ENCODE data around the gene MUSTN1.

MUSTN1 gene

DNA sequence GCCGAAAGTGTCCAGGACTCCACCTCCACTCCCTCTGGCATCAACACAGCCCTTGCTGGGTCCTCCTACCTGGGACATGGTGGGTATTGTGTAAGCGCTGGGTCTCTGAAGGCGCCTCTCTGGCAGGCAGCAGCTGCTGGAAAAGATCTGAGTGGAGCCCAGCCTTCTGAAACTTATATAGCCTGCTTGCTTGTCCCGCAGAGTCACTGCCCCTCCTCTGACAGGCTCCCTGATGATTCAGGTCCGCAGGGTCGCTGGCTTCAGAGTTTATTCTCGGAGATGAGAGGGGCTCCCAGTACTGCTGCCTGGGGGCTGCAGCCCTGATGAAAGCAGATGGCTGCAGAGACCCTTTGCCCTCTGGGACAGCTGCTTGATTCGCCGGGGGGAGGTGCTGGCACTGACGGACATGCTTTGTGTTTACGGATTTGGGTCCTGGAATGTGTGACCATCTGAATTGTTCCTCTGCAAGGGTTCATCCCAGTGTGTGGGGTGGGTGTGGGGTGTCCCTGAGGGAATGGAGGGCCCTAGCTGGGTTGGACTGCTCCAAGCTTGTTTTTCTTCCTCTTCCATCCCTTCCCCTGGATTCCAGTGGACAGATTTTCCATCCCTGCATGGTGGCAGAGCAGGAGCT lies at the start of gene MUSTN1:
MUSTN1 (minus strand) TSS at position 149 of the 631 bp plus-strand sequence; CDS start at position 78, 71 bp downstream.
- DNase-seq (ENCODE audit: low spot score) = peak; percentile 41

DNA sequence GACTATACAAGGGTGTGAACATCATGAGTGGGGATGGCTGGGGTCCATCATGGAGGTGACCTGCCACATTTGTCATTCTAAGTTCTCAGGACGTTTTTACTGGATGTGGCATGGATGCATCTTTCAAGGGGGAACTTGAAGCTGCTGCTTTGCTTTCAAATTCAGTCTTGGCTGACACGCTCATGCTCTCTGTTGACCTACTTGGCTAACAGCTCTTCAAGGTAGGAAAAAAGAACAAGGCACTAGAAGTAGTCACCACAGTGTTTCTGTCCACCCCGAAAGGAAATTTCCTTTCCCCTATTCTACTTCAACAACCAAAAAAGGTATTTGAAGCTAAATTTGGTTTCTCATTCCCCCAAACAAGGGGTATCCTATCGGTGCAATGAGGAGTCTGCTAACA lies 47.6 kb upstream of the MUSTN1 start:
- DNase-seq (ENCODE audit: low spot score) = no peak

DNA sequence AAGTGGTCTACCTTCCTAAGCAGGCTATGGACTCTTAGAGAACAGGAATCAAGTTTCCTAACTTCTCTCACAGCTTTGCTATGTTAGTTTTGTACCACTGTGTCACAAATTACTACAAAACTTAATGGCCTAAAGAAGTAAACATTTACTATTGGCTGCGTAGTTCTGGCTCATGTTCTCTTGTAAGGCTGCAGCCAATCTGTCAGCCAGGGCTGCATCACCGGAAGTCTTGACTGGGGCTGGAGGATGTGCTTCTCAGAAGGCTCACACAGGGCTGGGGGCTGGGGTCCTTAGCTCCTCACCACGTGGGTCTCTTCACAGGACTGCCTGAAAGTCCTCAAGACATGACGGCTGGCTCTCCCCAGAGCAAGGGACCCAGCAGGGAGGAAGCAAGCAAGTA lies 47.1 kb upstream of the MUSTN1 start:
- no peak for DNase-seq (ENCODE audit: low spot score)

DNA sequence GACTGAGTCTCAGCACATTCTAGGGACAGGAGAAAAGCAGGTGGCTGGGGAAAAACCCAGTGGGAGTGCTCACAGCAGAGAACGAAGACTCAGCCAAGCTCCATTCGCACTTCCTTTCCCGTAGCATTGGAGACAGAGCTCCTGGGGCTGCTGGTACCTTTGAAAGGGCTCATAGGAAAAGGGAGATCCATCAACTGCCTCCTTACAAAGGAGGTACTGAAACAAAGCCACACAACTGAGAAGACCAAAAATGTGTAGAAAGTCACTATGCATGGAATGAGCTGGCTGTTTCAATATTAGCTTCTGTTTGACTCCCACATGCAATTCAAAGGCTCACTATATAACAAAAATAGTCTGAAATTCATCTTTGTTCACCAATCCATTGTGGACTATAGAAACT lies 45.7 kb upstream of the MUSTN1 start:
- DNase-seq (ENCODE audit: low spot score) = no peak

DNA sequence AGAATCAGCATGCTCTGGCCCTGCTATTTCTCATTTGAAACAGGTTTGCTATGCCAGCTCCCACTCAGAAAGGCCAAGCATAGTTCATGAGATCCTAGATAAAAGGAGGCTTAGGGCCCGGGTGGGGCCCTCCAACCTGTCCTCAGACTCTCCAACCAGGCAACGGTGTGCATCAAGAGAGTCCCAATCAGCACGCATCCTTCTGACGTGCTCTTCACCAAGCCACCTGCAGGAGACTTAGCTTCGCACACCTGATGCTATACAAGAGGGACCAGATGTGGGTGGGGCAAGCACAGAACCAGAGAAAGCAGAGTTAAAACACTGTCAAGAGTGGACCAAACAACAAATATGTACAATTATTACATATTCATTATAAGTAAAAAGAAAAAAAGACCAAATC lies 45.2 kb upstream of the MUSTN1 start:
- DNase-seq (ENCODE audit: low spot score) = no peak

DNA sequence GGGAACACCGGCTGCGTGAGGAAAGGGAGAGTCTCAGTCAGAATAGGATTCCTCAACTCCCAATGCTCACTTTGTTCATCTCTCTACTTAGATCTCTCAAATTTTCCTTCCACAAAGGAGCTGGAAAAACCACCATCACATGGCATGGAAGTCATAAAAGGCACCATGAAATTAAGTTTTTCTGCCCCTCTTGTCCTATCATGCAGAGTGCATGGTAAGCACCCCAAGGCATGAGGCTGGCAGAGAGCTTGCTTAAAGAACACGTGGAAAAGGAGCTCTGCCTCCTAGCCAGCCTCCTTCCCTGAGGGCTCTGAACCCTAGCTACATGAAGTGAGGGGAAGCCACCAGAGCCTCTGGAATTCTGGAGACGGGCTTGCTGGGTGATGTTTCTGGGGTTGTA lies 44.8 kb upstream of the MUSTN1 start:
- DNase-seq (ENCODE audit: low spot score) = no peak

DNA sequence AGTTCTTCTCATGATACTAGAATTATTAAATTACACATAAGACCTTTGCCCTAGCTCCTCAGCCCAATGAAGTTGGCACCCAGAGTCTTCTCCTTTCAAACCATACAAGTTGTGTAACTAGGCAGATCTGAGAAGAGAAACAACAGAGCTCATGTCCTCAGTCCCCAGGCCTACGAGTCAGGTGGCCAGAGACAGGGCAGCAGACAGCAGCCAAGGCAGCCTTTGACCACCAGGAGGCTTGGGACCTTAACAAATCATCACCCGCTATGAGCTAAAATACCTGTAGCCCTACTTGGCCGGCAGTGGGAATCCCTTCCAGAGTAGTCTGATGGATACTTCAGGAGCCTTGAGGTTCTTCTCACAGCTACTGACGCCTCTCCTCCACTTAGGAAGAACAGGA lies 44.3 kb upstream of the MUSTN1 start:
- DNase-seq (ENCODE audit: low spot score) = no peak

DNA sequence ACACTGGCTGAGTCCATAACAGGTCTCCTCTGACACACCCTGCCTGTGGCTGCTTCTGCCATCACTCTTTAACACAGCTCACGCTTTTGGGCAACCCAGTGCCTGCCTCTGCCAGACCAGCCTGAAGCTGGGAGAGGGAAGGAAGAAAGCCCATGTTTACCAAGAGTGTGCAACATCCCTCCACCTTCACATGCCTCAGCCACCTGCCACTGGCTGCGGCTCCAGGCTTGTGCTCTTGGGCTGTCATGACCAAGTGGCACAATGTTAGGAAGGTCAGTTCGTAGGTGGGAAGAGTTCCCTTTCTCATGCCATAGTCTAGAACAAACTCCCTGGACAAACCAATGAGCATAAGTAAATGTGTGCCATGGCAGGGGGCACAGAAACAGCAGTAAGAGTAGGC lies 42.3 kb upstream of the MUSTN1 start:
- no peak for DNase-seq (ENCODE audit: low spot score)

DNA sequence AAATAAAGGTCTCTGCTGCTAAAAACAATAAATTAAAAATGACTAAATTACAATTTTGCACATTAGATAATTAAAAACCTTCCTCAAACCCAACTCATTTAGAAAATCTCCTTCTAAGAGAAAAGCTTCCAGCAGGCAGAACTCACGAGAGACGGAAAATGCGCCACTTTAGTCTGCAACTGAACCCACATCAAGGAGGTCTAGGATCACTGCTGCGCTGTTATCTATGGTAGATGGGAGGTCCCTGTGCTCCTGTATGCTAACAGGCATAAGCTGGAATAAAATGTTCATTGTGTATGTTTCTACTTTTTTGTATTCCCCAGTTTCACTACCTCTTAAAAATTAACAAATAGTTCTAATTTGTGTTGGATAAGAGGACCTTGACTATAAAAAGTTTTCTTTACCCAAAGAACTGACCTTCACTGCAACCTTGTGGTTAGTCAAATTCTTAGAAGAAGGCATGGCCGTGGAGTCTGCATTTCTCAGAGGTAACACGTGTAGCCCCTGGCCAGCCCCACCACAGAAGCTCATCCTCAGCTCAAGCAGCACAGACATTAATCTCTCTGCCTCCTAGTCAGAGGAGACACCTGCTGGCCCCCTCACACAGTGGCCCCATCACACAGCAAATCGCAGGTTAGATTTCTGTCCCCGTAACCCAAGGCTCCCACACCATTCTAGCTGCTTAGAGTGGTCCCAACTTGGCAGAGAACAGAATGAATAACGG lies 40.2 kb upstream of the MUSTN1 start:
- DNase-seq (ENCODE audit: low spot score) = no peak

DNA sequence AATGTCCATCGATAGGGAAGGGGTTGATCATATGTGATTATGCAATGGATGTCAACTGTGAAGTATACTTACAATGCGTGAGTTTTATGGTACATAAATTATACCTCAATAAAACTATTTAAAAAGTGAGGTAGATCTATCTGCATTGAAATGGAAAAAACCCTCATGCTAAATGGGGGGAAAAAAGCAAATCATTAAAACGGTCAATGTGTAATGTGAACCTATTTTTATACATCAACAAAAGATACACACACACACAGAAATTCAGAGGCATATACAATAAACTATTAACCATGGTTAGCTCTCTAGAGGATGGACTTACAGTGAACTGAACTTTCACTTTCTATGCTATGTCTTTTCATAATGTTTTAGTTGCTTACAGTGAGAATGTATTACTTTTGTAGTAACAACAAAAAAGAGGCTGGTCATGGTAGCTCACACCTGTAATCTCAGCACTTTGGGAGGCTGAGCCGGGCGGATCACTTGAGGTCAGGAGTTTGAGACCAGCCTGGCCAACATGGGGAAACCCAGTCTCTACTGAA lies 39.4 kb upstream of the MUSTN1 start:
- no peak for DNase-seq (ENCODE audit: low spot score)

DNA sequence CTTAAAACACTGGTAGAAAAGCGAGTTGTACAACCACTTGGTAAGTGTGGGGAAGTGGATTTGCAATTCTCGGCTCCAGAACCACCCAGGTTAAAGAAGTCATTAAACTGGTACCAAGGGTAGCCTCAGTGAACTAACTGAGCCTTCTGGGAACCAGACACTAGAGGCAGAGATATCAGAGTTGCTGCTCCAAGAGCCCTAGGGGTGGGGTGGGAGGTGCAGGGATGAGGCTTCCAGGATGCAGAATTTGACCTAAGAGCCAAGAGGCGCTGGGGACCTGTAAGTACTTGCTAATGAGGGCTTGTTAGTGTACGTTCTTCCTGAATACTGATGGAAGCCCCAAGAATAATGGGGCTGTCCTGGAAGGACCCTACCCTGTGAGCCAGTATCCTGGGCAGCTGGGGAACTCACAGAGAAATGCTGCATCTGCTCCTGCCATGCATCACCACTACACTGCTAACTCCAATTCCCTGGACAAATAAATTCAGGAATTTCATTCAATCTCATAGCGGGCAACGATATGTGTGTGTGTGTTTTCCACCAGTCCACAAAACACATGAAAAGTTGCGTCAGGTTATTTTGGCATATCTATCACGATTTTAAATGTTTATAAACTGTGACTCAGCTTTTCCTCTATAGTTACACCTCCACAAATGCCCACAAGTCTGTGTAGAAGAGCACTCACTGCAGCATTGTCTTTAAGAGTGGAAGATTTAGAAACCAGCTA lies 38.8 kb upstream of the MUSTN1 start:
- DNase-seq (ENCODE audit: low spot score) = peak; percentile 50

DNA sequence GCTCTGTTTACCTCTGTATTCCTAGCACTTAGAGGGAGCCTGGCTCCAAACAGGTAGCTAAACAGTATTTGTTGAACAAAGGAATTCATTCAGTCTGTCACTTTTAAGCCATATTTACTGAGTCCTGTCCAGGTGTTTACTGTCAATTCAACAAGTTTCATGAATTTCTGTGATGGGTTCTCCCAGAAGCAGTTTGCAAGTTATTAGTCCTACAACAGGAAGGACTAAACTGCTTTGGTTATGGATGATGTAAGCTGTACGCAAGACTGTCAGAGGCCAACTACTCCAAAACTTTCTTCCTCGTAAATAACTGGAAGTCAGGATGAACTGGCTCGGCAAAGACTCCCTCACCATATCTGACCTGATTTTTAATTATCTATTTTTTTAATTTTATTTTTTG lies 37.4 kb upstream of the MUSTN1 start:
- DNase-seq (ENCODE audit: low spot score) = no peak

DNA sequence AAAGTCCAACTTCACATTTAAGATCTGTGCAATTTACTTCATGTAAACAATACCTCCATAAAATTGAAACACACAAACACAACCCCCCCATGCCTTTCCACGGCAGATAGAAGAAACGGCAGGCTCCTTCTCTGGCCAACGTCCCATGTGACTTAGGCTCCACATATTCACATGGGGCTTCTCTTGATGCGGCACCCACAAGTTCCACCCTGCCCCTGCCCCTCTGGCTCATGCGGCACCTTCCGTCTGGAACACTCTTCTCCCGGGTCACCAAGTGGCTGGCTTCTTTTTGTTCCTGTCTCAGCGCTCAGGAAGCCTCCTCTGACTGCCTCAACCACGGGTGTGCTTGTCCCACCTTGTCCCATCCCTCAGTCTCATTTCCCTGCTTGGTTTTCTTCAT lies 36.9 kb upstream of the MUSTN1 start:
- DNase-seq (ENCODE audit: low spot score) = no peak

DNA sequence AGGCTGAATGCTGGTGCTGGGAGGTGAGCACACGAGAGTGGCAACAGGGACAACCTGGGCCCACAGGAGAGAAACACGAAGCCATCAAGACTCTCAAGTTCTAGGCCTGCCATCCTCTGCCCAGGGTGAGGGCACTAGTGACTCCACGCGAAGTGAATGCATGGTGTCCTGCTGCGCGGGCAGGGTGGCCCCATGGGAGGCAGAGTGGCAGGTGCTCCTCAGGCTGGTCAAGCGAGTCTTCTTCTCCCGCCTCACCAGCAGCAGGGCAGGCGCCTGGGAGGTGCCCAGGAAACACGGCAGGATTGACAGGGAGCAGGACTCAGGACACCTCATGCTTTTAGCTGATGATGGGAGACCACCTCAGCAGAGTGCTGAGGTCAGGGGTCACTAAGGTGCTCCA lies 35.7 kb upstream of the MUSTN1 start:
- DNase-seq (ENCODE audit: low spot score) = no peak

DNA sequence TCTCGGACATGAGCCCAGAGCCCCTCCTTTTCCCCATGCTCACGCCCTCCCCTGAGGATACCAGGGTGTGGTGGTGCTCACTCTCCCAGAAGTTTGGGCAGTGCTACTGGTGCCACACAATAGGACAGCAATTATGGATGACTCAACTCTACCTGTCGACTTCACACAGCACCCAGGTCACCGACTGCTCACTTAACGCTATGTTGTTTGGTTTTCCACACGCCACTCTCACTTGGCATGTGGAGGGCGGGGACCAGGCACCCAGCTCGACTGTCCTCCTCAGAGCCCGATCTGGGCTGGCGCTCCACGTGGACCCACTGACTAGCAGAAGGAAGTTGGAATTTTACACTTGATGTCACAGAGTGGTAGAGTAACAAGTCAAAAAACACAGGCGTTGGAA lies 31.6 kb upstream of the MUSTN1 start:
- no peak for DNase-seq (ENCODE audit: low spot score)

DNA sequence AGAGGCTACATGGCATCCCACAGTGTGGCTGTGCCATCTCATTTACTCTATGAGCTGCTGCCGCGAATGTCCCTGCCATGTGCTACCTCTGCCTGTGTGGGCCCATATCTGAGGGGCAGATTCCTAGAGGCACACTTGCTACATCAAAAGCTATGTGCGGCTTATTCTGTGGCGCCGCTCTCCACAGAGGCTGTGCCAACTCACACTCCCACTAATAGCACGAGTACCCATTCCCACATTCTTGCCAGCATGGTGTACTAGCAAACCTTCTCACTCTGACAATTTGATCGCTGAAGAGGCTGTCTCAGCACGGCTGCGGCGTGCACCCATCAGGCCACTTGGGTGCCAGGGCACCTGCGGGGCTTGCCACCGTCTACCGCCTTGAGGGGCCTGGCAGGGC lies 31.2 kb upstream of the MUSTN1 start:
- DNase-seq (ENCODE audit: low spot score) = no peak

DNA sequence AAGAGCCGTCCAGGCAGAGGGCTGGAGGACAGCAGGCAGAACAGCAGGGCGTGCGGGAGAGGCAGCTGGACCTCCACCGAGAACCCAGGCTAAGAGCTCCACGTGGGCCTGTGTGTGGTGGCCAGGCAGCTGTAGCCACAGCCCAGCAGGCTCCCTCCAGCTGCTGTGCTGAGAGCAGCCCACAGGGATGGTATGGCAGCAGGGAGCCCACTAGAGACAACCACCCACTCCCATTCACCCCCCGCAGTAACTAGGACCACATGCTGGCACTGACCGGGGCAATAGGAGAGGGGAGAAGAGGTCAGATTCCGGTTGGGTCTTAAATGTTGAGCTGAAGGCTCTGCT lies 25.6 kb upstream of the MUSTN1 start:
- DNase-seq (ENCODE audit: low spot score) = no peak

DNA sequence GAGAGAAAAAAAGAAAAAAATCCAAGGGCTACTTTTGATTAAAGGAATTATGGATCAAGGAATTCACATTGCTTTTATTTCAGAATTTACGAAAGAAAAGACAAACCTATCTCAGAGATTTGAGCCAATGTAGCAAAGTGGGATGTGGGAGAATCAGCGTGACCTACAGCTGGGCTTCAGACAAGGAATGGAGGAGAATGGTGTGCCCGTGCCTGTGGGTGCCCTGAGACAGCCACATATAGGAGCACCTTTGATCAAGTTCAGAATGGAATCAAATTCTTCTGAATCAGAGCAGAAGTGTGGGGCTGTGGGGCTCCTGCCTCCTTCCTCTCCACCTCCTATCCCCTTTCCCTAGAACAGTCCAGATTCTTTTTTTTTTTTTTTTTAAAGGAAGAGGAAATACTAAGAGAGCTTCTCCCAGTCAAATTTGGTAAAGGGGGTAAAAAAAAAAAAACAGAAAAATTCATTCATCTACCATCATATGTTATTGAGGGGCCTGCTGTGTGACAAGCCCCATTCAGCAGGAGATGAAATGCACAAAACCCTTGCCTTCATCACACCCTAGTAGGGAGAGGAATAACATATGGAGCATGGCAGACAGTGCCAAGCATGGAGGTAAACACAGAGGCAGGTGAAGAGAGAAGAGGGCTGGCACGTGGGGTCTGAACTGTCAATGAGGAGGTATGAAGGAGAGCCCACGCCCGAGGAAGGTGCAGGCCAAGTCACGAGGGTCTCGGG lies 25.0 kb upstream of the MUSTN1 start:
- DNase-seq (ENCODE audit: low spot score) = no peak

DNA sequence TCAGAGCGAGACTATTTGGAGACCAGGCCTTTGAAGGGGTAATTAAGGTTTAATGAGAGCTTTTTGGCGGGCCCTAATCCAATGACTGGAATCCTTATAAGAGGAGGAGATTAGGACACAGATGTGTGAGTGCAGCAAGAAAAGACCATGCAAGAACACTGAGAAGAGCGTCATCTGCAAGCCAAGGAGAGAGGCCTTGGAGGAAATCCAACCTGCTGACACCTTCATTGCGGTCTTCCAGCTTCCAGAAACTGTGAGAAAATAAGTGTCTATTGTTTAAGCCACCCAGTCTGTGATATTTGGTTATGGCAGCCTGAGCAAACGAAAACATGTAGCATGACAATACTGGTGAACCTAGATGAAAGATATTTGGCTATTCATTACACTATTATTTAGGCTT lies 23.0 kb upstream of the MUSTN1 start:
- no peak for DNase-seq (ENCODE audit: low spot score)

DNA sequence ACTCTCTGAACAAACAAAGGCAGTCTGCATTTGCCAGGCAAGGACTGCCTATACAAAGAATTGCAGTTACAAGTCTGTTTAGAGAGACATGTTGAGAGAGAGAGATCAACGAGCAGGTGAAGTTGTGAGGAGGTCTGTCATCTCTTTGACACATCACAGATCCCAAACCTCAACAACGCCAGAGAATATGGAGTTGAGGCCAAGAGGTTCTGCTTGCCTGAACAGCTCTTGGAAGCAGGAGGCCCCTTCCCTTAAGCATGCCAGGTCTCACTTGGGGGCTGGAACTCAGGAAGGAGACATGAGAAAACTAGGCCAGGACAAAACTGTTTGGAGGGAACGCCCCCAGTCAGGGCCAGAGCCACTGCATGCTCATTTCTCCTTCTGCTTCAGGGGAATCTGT lies 22.3 kb upstream of the MUSTN1 start:
- no peak for DNase-seq (ENCODE audit: low spot score)

DNA sequence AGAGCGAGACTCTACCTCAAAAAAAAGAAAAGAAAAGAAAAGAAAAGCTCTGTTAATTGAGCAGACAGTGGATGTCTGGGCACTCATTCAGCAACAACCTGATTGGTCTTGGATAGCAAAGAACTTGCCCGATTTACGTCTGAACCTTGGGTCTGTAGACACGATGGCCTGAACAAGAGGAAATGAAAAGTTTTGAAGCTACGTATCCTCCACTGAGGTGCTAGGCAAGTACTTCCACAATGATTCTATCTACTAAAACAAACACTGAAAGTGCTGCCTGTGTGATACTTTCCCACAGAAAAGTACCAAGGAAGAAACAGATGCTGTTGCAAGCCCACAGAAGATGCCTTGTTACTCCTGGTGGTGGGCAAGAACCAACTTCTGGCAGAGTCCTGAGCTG lies 21.8 kb upstream of the MUSTN1 start:
- DNase-seq (ENCODE audit: low spot score) = no peak

DNA sequence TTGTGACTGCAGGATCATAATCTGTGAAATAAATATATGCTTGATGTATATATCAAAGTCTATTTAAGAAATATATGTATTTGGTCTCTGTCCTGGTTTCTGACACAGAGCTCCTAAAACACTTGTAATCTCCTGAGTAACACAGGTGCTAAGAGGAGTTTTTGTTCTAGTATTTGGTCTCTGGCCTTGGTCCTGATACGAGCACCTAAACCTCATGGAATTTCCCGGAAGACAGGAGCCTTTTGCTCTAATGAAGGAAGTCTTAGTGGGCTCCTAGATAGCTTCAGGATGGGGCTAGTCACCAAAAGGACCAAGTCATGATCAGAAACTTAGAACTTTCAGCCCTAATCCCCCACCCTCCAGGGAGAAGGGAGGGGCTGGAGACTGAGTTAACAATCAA lies 19.2 kb upstream of the MUSTN1 start:
- DNase-seq (ENCODE audit: low spot score) = no peak

DNA sequence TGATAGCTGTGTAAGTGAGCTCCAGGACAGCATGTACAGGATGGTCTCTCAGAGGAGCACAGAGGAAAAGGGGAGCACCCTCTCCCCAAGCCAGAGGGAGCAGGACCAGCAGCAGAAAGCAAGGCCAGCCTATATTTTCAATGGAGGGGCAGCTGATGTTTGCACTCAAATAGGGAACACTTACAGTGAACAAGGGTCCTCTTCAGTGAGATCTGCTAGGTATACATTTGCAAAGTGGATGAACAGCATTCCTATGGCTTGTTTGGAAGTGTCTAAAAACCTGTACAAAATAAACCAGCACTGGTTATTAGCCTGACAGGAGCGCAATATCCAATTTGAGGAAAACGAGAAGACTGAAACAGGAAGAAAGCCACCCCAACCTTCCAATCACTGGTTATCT lies 17.6 kb upstream of the MUSTN1 start:
- DNase-seq (ENCODE audit: low spot score) = no peak
